Measurements from ENCODE around the gene OR9A4. TPM values are rescaled to one million over a fixed set of nuclear protein-coding genes. Genes with fewer than 3 reads are reported as not detected.

Gene OR9A4
- total and polyA plus RNA-seq, 10 of the 15 experiments (the other 5 are each of a cell fraction or from before 2014, with no cell fraction given): not detected

DNA sequence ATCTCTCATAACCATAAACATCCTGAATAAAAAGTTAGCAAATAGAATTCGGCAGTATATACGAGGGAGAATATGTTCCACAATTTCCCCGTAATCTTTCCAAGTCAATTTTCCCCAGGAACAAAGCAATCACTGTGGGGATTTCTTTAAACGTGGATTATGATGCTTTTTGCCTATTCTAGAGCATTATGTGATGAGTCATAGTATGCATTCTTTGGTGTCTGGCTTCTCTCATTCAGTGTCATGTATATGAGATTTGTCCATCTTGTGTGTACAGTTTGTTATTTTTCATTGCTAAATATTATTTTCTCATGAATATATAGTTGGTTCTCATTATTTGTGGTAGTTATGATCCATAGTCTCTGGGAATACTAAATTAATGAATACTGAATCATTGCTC lies 9.9 kb upstream of the OR9A4 start:
- Histone ChIP-seq H3K36me3 (ENCODE audit: control insufficient read depth in 2 of 2, insufficient read depth in 2 of 2, low read length in 1 of 2) (no peaks in the 10 kb centered on the region), H3K9me3 (replicated peaks; ENCODE audit: control insufficient read depth, insufficient read depth, low read length) (no peaks in the 10 kb centered on the region), H3K9ac (ENCODE audit: control insufficient read depth, insufficient read depth, low read length) (no peak overlapping the region), H3K4me3 (no peak overlapping the region), H3K4me1 (ENCODE audit: control insufficient read depth, insufficient read depth, low read length) (no peaks in the 10 kb centered on the region), H4K20me1 (ENCODE audit: control insufficient read depth, insufficient read depth) (no peaks in the 10 kb centered on the region), H3K27me3 (replicated peaks in 1 of 2; ENCODE audit: control insufficient read depth in 2 of 2, insufficient read depth in 2 of 2, low read length in 1 of 2) (no peaks in the 10 kb centered on the region; a peak in 1 of 4 replicates), H3K79me2 (ENCODE audit: control insufficient read depth, insufficient read depth, low read length) (no peaks in the 10 kb centered on the region), H2AFZ (ENCODE audit: control insufficient read depth, low read depth, low read length) (no peak overlapping the region), H3K27ac (ENCODE audit: control insufficient read depth, insufficient read depth) (no peak overlapping the region), H3K4me2 (ENCODE audit: control insufficient read depth, insufficient read depth) (no peak overlapping the region)
- FAIRE-seq: no peak
- ATAC-seq: no peak
- intact Hi-C loops (cut with micrococcal nuclease; ENCODE audit: unreplicated experiment) (no loop called here), in situ Hi-C loops (cut with MboI) (no loop called here)
- BruUV-seq (replicated peaks): no TSS peak
- WGBS (ENCODE audit: insufficient coverage, insufficient replicate concordance, low lambda C conversion rate, missing lambda C conversion rate): 68% methylated on average over 4 of the region's 4 CpGs
- ChIA-PET SMC1A (ENCODE audit: uncharacterized antibody, unreplicated experiment) (no interaction called here), RAD21 (ENCODE audit: unreplicated experiment) (no interaction called here), POLR2A (no interaction called here), CTCF (no interaction called here)
- TF ChIP-seq, protein P1, sequence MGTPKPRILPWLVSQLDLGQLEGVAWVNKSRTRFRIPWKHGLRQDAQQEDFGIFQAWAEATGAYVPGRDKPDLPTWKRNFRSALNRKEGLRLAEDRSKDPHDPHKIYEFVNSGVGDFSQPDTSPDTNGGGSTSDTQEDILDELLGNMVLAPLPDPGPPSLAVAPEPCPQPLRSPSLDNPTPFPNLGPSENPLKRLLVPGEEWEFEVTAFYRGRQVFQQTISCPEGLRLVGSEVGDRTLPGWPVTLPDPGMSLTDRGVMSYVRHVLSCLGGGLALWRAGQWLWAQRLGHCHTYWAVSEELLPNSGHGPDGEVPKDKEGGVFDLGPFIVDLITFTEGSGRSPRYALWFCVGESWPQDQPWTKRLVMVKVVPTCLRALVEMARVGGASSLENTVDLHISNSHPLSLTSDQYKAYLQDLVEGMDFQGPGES (IDR thresholded peaks at IDR 0.05): no peak
- no peak for DNase-seq (ENCODE audit: low read depth, low spot score)

GRCh38 chr7:141911391-141911790 lies 4.8 kb upstream of the OR9A4 start:
- no peak for TF ChIP-seq BHLHE40 (IDR thresholded peaks at IDR 0.05; ENCODE audit: borderline replicate concordance in 1 of 2, low read depth in 2 of 2, low read length in 1 of 2)
- TF ChIP-seq KDM1A (IDR thresholded peaks at IDR 0.05; ENCODE audit: borderline replicate concordance): no peak
- TF ChIP-seq BACH1 (IDR thresholded peaks at IDR 0.05; ENCODE audit: borderline replicate concordance): no peak
- no peak for TF ChIP-seq ESRRA (IDR thresholded peaks at IDR 0.05; ENCODE audit: low read length)
- BruUV-seq (replicated peaks): no TSS peak
- no peak for FAIRE-seq

More at GRCh38 chr7:141911391-141911790, 4.8 kb upstream of the OR9A4 start:
- ATAC-seq (no peak), DNase-seq (ENCODE audit: low read depth, low spot score) (no peak)
- intact Hi-C loops (cut with micrococcal nuclease; ENCODE audit: unreplicated experiment) (no loop called here), in situ Hi-C loops (cut with MboI) (no loop called here)
- Histone ChIP-seq H4K20me1 (ENCODE audit: control insufficient read depth, insufficient read depth) (no peaks in the 10 kb centered on the region), H3K4me2 (ENCODE audit: control insufficient read depth, insufficient read depth) (no peak overlapping the region), H3K79me2 (ENCODE audit: control insufficient read depth, insufficient read depth, low read length) (no peaks in the 10 kb centered on the region), H3K9ac (ENCODE audit: control insufficient read depth, insufficient read depth, low read length) (no peak overlapping the region), H3K27ac (ENCODE audit: control insufficient read depth, insufficient read depth) (no peak overlapping the region), H3K4me1 (ENCODE audit: control insufficient read depth, insufficient read depth, low read length) (no peaks in the 10 kb centered on the region), H3K36me3 (ENCODE audit: control insufficient read depth in 2 of 2, insufficient read depth in 2 of 2, low read length in 1 of 2) (no peaks in the 10 kb centered on the region), H2AFZ (ENCODE audit: control insufficient read depth, low read depth, low read length) (no peak overlapping the region), H3K9me3 (replicated peaks; ENCODE audit: control insufficient read depth, insufficient read depth, low read length) (no peaks in the 10 kb centered on the region), H3K27me3 (replicated peaks in 1 of 2; ENCODE audit: control insufficient read depth in 2 of 2, insufficient read depth in 2 of 2, low read length in 1 of 2) (no peaks in the 10 kb centered on the region; a peak in 1 of 4 replicates), H3K4me3 (no peak overlapping the region)
- RAD21 ChIA-PET (ENCODE audit: unreplicated experiment): no interaction called here
- POLR2A ChIA-PET: no interaction called here
- SMC1A ChIA-PET (ENCODE audit: uncharacterized antibody, unreplicated experiment): no interaction called here
- CTCF ChIA-PET: no interaction called here

Data from GM12878 (cell line).